Ureter (tissue), 1 donor: ENCODE data around the gene PGAP3. TPM values are rescaled to one million over a fixed set of nuclear protein-coding genes. Genes with fewer than 3 reads are reported as not detected.

Experiments used
- DNase-seq: peaks from one replicate; pipeline ENCODE4 v3.0.0-alpha.2; 2020; ENCODE audit warnings: low spot score
- total RNA-seq: library from RNA; stranded (reverse); gene quantifications from one replicate; pipeline ENCODE4 v1.2.4, GENCODE V29; 2023
- donor health status: DM: yes; HTN: yes; CAD: no.

The PGAP3 gene
- total RNA-seq, 1 donor from 2014 or later: 56.9 TPM

DNA sequence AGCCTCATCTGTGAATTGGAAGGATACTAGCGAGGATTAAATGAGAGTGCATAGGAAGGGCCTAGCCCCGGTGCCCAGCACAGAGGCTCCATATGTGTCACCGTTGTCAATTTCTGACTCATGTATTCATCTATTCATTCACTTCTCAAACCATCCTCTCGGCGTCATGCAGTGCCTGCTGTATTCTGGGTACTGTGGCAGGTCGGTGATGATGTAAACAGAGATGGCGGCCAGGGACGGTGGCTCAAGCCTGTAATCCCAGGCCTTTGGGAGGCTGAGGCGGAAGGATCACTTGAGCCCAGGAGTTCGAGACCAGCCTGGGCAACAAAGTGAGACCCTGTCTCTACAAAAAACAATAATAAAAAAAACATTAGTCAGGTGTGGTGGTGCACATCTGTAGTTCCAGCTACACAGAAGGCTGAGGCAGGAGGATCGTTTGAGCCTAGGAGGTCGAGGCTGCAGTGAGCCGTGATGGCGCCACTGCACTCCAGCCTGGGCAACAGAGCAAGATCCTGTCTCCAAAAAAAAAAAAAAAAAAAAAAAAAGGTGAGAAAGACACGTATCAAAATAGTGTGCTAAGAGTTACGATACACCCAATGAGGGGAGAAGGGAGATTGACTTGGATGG is 65.4 kb downstream of the PGAP3 start:
- DNase-seq: no peak

GRCh38 chr17:39621523-39622379 is 66.1 kb downstream of the PGAP3 start:
- peak; percentile 91 for DNase-seq

Other genes starting within 250 kb of the PGAP3 start
- 40.9 TPM for gene MED1, start 236.8 kb downstream of the PGAP3 start, total RNA-seq
- 110 TPM for gene CDK12, start 226.6 kb downstream of the PGAP3 start, total RNA-seq
- gene NEUROD2, start 80.1 kb downstream of the PGAP3 start, total RNA-seq: not detected
- gene PPP1R1B, start 61.1 kb downstream of the PGAP3 start, total RNA-seq: 40.4 TPM
- 64.4 TPM for gene STARD3, start 50.9 kb downstream of the PGAP3 start, total RNA-seq
- 0.81 TPM for gene TCAP, start 22.7 kb downstream of the PGAP3 start, total RNA-seq
- gene PNMT, start 19.6 kb downstream of the PGAP3 start, total RNA-seq: 7.1 TPM
- gene ERBB2, start 12.0 kb upstream of the PGAP3 start, total RNA-seq: 278 TPM
- gene MIEN1, start 42.5 kb upstream of the PGAP3 start, total RNA-seq: 49.2 TPM
- 37.4 TPM for gene GRB7, start 49.9 kb upstream of the PGAP3 start, total RNA-seq
- gene IKZF3, start 176.3 kb upstream of the PGAP3 start, total RNA-seq: 24.3 TPM
- gene ZPBP2, start 180.1 kb upstream of the PGAP3 start, total RNA-seq: not detected
- gene GSDMB, start 230.6 kb upstream of the PGAP3 start, total RNA-seq: 57.7 TPM
- 147 TPM for gene ORMDL3, start 239.5 kb upstream of the PGAP3 start, total RNA-seq
- not detected for gene LRRC3C, start 239.7 kb upstream of the PGAP3 start, total RNA-seq